ENCODE data around the gene SOAT1.

GRCh38 chr1:179337942-179338560 lies 44.5 kb downstream of the SOAT1 start:
- TF ChIP-seq CTCF (IDR thresholded peaks at IDR 0.05) = no peak
- no peak for TF ChIP-seq POLR2A (IDR thresholded peaks at IDR 0.05)
- no peak for TF ChIP-seq EP300 (IDR thresholded peaks at IDR 0.05)

Data from tibial nerve (tissue), 4 donors.